ENCODE data around the gene ASF1A.

DNA sequence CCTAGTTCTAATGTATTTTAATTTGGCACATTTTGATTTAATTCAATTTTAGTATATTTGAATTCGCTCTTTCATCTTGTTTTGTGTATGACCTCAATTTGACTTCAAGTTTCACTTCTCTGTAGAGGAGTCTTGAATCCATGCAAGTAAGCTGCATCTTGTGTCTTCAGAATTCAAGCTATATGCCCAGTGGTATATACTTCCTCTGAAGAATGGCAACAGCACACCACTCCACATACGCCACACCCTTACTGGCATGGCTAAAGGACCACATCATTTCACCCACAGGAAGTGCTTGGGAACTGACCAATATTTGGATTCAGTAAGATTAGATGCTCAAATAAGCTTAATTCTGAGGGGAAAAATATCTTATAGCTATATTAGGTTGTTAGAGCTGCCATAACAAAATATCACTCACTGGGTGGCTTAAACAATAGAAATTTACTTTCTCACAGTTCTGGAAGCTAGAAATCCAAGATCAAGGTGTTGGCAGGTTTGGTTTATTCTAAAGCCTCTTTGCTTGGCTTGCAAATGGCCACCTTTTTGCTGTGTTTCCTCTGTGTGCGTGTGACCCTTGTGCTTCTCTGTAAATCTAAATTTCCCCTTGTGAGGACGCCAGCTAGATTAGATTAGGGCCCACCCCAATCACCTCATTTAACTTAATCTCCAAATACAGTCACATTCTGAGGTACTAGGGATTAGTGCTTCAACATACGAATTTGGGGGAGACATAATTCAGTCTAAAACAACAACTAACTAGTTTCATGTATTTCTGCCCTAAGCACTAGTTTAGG lies 2.8 kb upstream of the ASF1A start:
- no peak for TF ChIP-seq POLR2A (IDR thresholded peaks at IDR 0.05; ENCODE audit: low read length)
- TF ChIP-seq GATA1 (IDR thresholded peaks at IDR 0.05; ENCODE audit: low read depth, low read length), result no peak

All from erythroblast (primary cell).